Measurements from ENCODE around the gene CCDC17.

DNA sequence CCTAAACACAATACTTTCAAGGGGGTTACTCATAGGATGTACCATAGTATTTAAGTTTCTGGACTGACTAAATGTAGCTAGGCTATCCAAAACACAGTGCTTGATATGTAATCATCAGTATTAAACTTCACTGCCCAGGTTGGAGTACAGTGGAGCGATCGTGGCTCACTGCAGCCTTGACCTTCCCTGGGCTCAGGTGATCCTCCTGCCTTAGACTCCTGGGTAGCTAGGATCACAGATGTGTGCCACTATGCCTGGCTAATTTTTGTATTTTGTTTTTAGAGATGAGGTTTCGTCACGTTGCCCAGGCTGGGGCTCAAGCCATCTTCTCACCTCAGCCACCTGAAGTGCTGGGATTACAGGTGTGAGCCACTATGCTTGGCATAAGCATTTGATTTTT is 29.4 kb downstream of the CCDC17 start:
- TF ChIP-seq, protein P1, sequence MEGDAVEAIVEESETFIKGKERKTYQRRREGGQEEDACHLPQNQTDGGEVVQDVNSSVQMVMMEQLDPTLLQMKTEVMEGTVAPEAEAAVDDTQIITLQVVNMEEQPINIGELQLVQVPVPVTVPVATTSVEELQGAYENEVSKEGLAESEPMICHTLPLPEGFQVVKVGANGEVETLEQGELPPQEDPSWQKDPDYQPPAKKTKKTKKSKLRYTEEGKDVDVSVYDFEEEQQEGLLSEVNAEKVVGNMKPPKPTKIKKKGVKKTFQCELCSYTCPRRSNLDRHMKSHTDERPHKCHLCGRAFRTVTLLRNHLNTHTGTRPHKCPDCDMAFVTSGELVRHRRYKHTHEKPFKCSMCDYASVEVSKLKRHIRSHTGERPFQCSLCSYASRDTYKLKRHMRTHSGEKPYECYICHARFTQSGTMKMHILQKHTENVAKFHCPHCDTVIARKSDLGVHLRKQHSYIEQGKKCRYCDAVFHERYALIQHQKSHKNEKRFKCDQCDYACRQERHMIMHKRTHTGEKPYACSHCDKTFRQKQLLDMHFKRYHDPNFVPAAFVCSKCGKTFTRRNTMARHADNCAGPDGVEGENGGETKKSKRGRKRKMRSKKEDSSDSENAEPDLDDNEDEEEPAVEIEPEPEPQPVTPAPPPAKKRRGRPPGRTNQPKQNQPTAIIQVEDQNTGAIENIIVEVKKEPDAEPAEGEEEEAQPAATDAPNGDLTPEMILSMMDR (IDR thresholded peaks at IDR 0.05; ENCODE audit: insufficient read depth, low read depth, low read length): no peak
- TF ChIP-seq EZH2 (IDR thresholded peaks at IDR 0.05; ENCODE audit: insufficient read depth, low read length): no peak

Data from astrocyte (in vitro differentiated cells and primary cell).